ENCODE data around the gene OPA1. TPM values are rescaled to one million over a fixed set of nuclear protein-coding genes. Genes with fewer than 3 reads are reported as not detected.

OPA1 gene
- total and polyA plus RNA-seq, 2 of the 8 experiments (the other 6 are each of a cell fraction or from before 2014, with no cell fraction given): 20.3 to 109 TPM

GRCh38 chr3:193553586-193553985 is 39.4 kb upstream of the OPA1 start:
- no peak overlapping the region for H3K9ac ChIP-seq (replicated peaks in 1 of 4; ENCODE audit: extremely low read depth in 1 of 4, low read depth in 3 of 4, low read length in 3 of 4)
- H3K4ac ChIP-seq (replicated peaks; ENCODE audit: insufficient read length, low read depth, low read length): no peak overlapping the region
- no peak overlapping the region for H2AK5ac ChIP-seq (ENCODE audit: low read depth, low read length)
- no peak overlapping the region for H4K5ac ChIP-seq (ENCODE audit: insufficient read length, low read depth, low read length)
- no peak overlapping the region for H3K23ac ChIP-seq (ENCODE audit: insufficient read length)
- FAIRE-seq (no peak), DNase-seq (ENCODE audit: low read depth in 1 of 2, low spot score in 2 of 2) (no peak)
- H3K4me2 ChIP-seq (ENCODE audit: insufficient read depth in 1 of 2, low read depth in 2 of 2, low read length in 2 of 2): no peak overlapping the region
- no peak overlapping the region for H2AFZ ChIP-seq (ENCODE audit: low read length)
- no peak overlapping the region for H2BK20ac ChIP-seq (ENCODE audit: low read length)
- ChIA-PET POLR2A (ENCODE audit: partially characterized antibody) (no interaction called here), CTCF (ENCODE audit: partially characterized antibody) (no interaction called here)
- no peak overlapping the region for H3K14ac ChIP-seq (ENCODE audit: insufficient read length)
- no peaks in the 10 kb centered on the region for H3K9me3 ChIP-seq (ENCODE audit: insufficient read depth in 2 of 2, low read depth in 1 of 2, low read length in 1 of 2)
- H4K91ac ChIP-seq (replicated peaks; ENCODE audit: insufficient read length, low read length): no peak overlapping the region
- H3K23me2 ChIP-seq (ENCODE audit: low read depth, low read length): no peaks in the 10 kb centered on the region
- no peak overlapping the region for H3K56ac ChIP-seq (replicated peaks; ENCODE audit: insufficient read length, low read depth, low read length)
- H2BK5ac ChIP-seq (ENCODE audit: low read depth, low read length): no peak overlapping the region
- H3K4me3 ChIP-seq (ENCODE audit: extremely low read depth in 1 of 4, insufficient read depth in 2 of 4, low read depth in 3 of 4, low read length in 4 of 4): no peak overlapping the region
- H3K4me1 ChIP-seq (replicated peaks in 1 of 4; ENCODE audit: control insufficient read depth in 3 of 4, insufficient read depth in 4 of 4, low read length in 3 of 4): peaks cover 0 to 4% (median under 1%) of the 10 kb centered on the region in 4 experiments; a peak in 3 of 7 replicates
- no peaks in the 10 kb centered on the region for H3K79me1 ChIP-seq (ENCODE audit: low read depth, low read length)
- H2BK12ac ChIP-seq (ENCODE audit: low read depth, low read length): no peak overlapping the region
- no peak overlapping the region for H4K8ac ChIP-seq (ENCODE audit: extremely low read depth, insufficient read depth, low read length)
- TF ChIP-seq JUND (IDR thresholded peaks at IDR 0.05; ENCODE audit: low read length): no peak
- no peak overlapping the region for H2BK120ac ChIP-seq (replicated peaks; ENCODE audit: low read depth, low read length)
- H3K27me3 ChIP-seq (replicated peaks in 1 of 4; ENCODE audit: control insufficient read depth in 3 of 4, extremely low read depth in 1 of 4, insufficient read depth in 3 of 4, low read length in 3 of 4): no peaks in the 10 kb centered on the region
- H4K20me1 ChIP-seq (replicated peaks in 1 of 2; ENCODE audit: control insufficient read depth in 1 of 2, insufficient read depth in 2 of 2, low read length in 2 of 2): no peaks in the 10 kb centered on the region
- no peak overlapping the region for H3K18ac ChIP-seq (ENCODE audit: extremely low read depth, low read length)
- H3K36me3 ChIP-seq (ENCODE audit: control insufficient read depth in 2 of 4, insufficient read depth in 4 of 4, low read length in 3 of 4): no peaks in the 10 kb centered on the region
- H3K79me2 ChIP-seq (ENCODE audit: control insufficient read depth in 1 of 2, insufficient read depth in 2 of 2, low read length in 2 of 2): no peaks in the 10 kb centered on the region
- WGBS, 2 experiments (ENCODE audit: extremely low coverage in 1 of 2, insufficient coverage in 1 of 2, insufficient read length in 1 of 2, insufficient replicate concordance in 2 of 2, low coverage in 1 of 2, low lambda C conversion rate in 2 of 2, missing lambda C conversion rate in 1 of 2): 89% methylated on average over 1 of the region's 1 CpG; no CpG with 5 or more reads in 1 of the 2 experiments
- no peak overlapping the region for H2BK15ac ChIP-seq (ENCODE audit: low read length)
- no peak overlapping the region for H3K27ac ChIP-seq (ENCODE audit: low read depth, low read length)

Measured in H1 (cell line).